A549 (cell line): ENCODE data around the gene CDC45. TPM values are rescaled to one million over a fixed set of nuclear protein-coding genes. Genes with fewer than 3 reads are reported as not detected.

Source experiments
- ATAC-seq, 2 experiments: fragments of 200-7000 bp in 1 of 2; fragments of >200 bp in 1 of 2; cut with Nextera tagmentation in 1 of 2; cut with Tn5 transposase in 1 of 2; 3 replicates each; pipeline versions ENCODE4 v1.8.0 to v1.9.1; 2018 to 2020; ENCODE audit warnings: mild to moderate bottlenecking in 1 of 2, moderate library complexity in 1 of 2
- CTCF ChIA-PET: fragments of 300-600 bp; sonication (Branson Sonifier 250); formaldehyde crosslinking; extraction: SDS; loops from one replicate; lab custom pipeline; 2021; ENCODE audit warnings: antibody characterized with exemption, inconsistent platforms; lab: Yijun Ruan, JAX
- POLR2A ChIA-PET: fragments of 350-600 bp; formaldehyde crosslinking; extraction: SDS; loops from one replicate; lab custom pipeline; 2021; ENCODE audit warnings: antibody characterized with exemption, inconsistent platforms; lab: Yijun Ruan, JAX
- DNase-seq, 2 experiments: peaks; one replicate each; pipeline versions ENCODE4 v3.0.0 to v3.0.0-alpha.2; 2011 to 2016; ENCODE audit warnings: low read depth in 1 of 2, low spot score in 1 of 2
- FAIRE-seq: peaks from 2 replicates; lab custom pipeline; 2011; peaks lifted over from hg19 to GRCh38; lab: Jason Lieb, UNC
- H3K27ac ChIP-seq, 2 experiments: fragments of >200 bp; sonication (Bioruptor Twin); formaldehyde crosslinking; 3 replicates each; pipeline ENCODE4 v1.5.1; 2016 to 2017
- H3K4me1 ChIP-seq: fragments of >200 bp; sonication (Bioruptor Twin); formaldehyde crosslinking; 3 replicates; pipeline ENCODE4 v1.6.1; 2016
- H3K4me2 ChIP-seq: fragments of >200 bp; sonication (Bioruptor Twin); formaldehyde crosslinking; 3 replicates; pipeline ENCODE4 v1.6.1; 2016
- H3K4me3 ChIP-seq: fragments of >200 bp; sonication (Bioruptor Twin); formaldehyde crosslinking; 3 replicates; pipeline ENCODE4 v1.5.1; 2016
- H3K9me3 ChIP-seq: fragments of >200 bp; sonication (Bioruptor Twin); formaldehyde crosslinking; 3 replicates; pipeline ENCODE4 v1.6.1; 2016
- ATOH8 ChIP-seq: fragments of 250-450 bp; sonication (Bioruptor Pico); IDR thresholded peaks from 2 replicates; pipeline ENCODE4 v1.5.0; 2020; ENCODE audit warnings: low read depth, mild to moderate bottlenecking, moderate library complexity
- BHLHE40 ChIP-seq: IDR thresholded peaks from 2 replicates; pipeline ENCODE4 v1.6.1; 2012; ENCODE audit warnings: low read depth, low read length, inconsistent platforms
- CEBPB ChIP-seq, 2 experiments: fragments of >200 bp in 1 of 2; sonication (Bioruptor Twin) in 1 of 2; formaldehyde crosslinking in 1 of 2; IDR thresholded peaks; 2 replicates each; pipeline ENCODE4 v1.6.1; 2012 to 2016
- CHD2 ChIP-seq: fragments of 150-350 bp; IDR thresholded peaks from 2 replicates; pipeline ENCODE4 v1.6.1; 2014; ENCODE audit warnings: low read length; ENCODE audit not compliant: partially characterized antibody
- ESRRA ChIP-seq: fragments of 150-350 bp; IDR thresholded peaks from 2 replicates; pipeline ENCODE4 v1.6.1; 2014; ENCODE audit warnings: mild to moderate bottlenecking, low read length, borderline replicate concordance
- FOSB ChIP-seq: fragments of 250-450 bp; sonication (Bioruptor Pico); IDR thresholded peaks from 2 replicates; pipeline ENCODE4 v1.5.0; 2020; ENCODE audit warnings: mild to moderate bottlenecking, moderate library complexity
- FOXS1 ChIP-seq: fragments of 250-450 bp; sonication (Bioruptor Pico); IDR thresholded peaks from 2 replicates; pipeline ENCODE4 v1.5.0; 2020; ENCODE audit warnings: mild to moderate bottlenecking, moderate library complexity
- HMGXB4 ChIP-seq: fragments of 250-450 bp; sonication (Bioruptor Pico); IDR thresholded peaks from 2 replicates; pipeline ENCODE4 v1.5.0; 2021; ENCODE audit warnings: mild to moderate bottlenecking, moderate library complexity, borderline replicate concordance
- HOXA7 ChIP-seq: fragments of 250-450 bp; sonication (Bioruptor Pico); IDR thresholded peaks from 2 replicates; pipeline ENCODE4 v1.5.0; 2020; ENCODE audit warnings: mild to moderate bottlenecking, moderate library complexity
- HOXB5 ChIP-seq: fragments of 250-450 bp; sonication (Bioruptor Pico); IDR thresholded peaks from 2 replicates; pipeline ENCODE4 v1.5.0; 2020; ENCODE audit warnings: mild to moderate bottlenecking, moderate library complexity
- KDM5A ChIP-seq: fragments of 200-600 bp; sonication (generic); IDR thresholded peaks from 2 replicates; pipeline ENCODE4 v1.6.1; 2016; ENCODE audit warnings: antibody characterized with exemption, mild to moderate bottlenecking
- MAFK ChIP-seq: fragments of 450-650 bp; IDR thresholded peaks from 2 replicates; pipeline ENCODE4 v1.6.1; 2014; ENCODE audit not compliant: partially characterized antibody
- MAX ChIP-seq: IDR thresholded peaks from 2 replicates; pipeline ENCODE4 v1.6.1; 2012
- MYC ChIP-seq: IDR thresholded peaks from 2 replicates; pipeline ENCODE4 v1.6.1; 2012; ENCODE audit warnings: mild to moderate bottlenecking, inconsistent platforms, low read length, improper control_type of control experiment, borderline replicate concordance
- NFE2L2 ChIP-seq: fragments of 150-350 bp; conservative IDR thresholded peaks from 2 replicates; pipeline ENCODE4 v1.6.1; 2014; ENCODE audit warnings: low read length
- POLR2A ChIP-seq: IDR thresholded peaks from 2 replicates; pipeline ENCODE4 v1.6.1; 2012; ENCODE audit warnings: mild to moderate bottlenecking, low read length
- TFCP2L1 ChIP-seq: fragments of 250-450 bp; sonication (Bioruptor Pico); IDR thresholded peaks from 2 replicates; pipeline ENCODE4 v1.5.0; 2021; ENCODE audit warnings: mild to moderate bottlenecking
- ZFP36 ChIP-seq: fragments of 450-650 bp; IDR thresholded peaks from 2 replicates; pipeline ENCODE4 v1.6.1; 2014; ENCODE audit warnings: borderline replicate concordance; ENCODE audit not compliant: partially characterized antibody
- WGBS: methylation state at CpG from one replicate; pipeline ENCODE4 v1.1.6; 2017; ENCODE audit errors: missing lambda C conversion rate; 5-methylcytosine and 5-hydroxymethylcytosine counted together
- polyA plus RNA-seq, 4 experiments: library from polyadenylated mRNA; depleted of rRNA in 3 of 4; stranded (reverse); fragments of >200 nt; fragmentation: RNase III in 1 of 4; extraction: RNeasy Plus Mini Kit Qiagen cat#74134 plus additional on column Dnase treatment in 1 of 4; gene quantifications; 2 replicates in 3 of 4; 3 replicates in 1 of 4; pipeline ENCODE4 v1.2.3, GENCODE V29; 2011 to 2017
- TF ChIP-seq, protein P1 (sequence below): IDR thresholded peaks from 2 replicates; pipeline ENCODE4 v1.6.1; 2012
- TF ChIP-seq, protein P2 (sequence below): fragments of >200 bp; sonication (Bioruptor Twin); formaldehyde crosslinking; IDR thresholded peaks from 3 replicates; pipeline ENCODE4 v1.5.1; 2016
- TF ChIP-seq, protein P3 (sequence below): fragments of 200-600 bp; sonication (generic); IDR thresholded peaks from 2 replicates; pipeline ENCODE4 v1.6.1; 2016; ENCODE audit warnings: antibody characterized with exemption, mild to moderate bottlenecking, moderate library complexity

The CDC45 gene
- polyA plus RNA-seq, 2 of the 4 experiments (the other 2 are of a cell fraction), result 47.2 to 51.6 TPM

- CTCF ChIA-PET, result interaction anchor here (1.0 kb wide), 1 partner anchor 164 kb away, joined by 3 read pairs; no protein-coding TSS in a partner anchor
- Histone ChIP-seq H3K4me2 (no peak overlapping the region), H3K27ac (no peak overlapping the region), H3K9me3 (no peaks in the 10 kb centered on the region), H3K4me1 (no peaks in the 10 kb centered on the region), H3K4me3 (no peak overlapping the region)
- no peak for ATAC-seq
- no peak for FAIRE-seq
- TF ChIP-seq TFCP2L1 (CRISPR knock-in tag) (no peak), FOXS1 (CRISPR knock-in tag) (no peak)
- no peak for DNase-seq
- 96% methylated on average over 6 of the region's 6 CpGs for WGBS
- POLR2A ChIA-PET, result no interaction called here
Measured at GRCh38 chr22:19467912-19468311, 11.8 kb upstream of the CDC45 start.

DNA sequence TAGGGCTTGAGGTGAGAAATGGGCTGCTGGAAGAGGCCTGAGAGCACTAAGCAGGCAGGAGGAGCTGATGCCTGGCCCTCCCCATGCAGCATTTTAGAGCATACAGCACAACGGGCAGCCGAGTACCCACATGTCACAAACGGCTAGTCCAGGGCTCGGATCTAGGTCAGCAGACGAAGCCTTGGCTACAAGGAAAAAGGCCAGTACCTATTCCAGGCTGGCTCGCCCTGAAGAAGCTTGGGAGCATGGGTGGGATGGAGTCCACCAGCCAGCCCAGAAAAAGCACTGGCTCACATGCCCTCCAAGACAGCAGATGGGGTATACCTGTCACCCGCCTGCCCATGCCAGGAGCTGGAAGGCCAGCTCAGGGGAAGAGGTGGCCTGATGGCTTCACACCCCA lies 10.3 kb upstream of the CDC45 start:
- 88% methylated on average over 7 of the region's 7 CpGs for WGBS
- ChIA-PET POLR2A (no interaction called here), CTCF (interaction anchor here (0.8 to 1.2 kb wide), 3 partner anchors 11 to 169 kb away, joined by 3 read pairs; no protein-coding TSS in a partner anchor)
- DNase-seq (no peak), ATAC-seq (no peak), FAIRE-seq (no peak)
- Histone ChIP-seq H3K9me3 (no peaks in the 10 kb centered on the region), H3K4me1 (no peaks in the 10 kb centered on the region), H3K27ac (no peak overlapping the region), H3K4me3 (no peak overlapping the region), H3K4me2 (no peak overlapping the region)
- TF ChIP-seq ATOH8 (CRISPR knock-in tag) (no peak), FOXS1 (CRISPR knock-in tag) (no peak), NFE2L2 (no peak), KDM5A (no peak)
- TF ChIP-seq, protein P1, sequence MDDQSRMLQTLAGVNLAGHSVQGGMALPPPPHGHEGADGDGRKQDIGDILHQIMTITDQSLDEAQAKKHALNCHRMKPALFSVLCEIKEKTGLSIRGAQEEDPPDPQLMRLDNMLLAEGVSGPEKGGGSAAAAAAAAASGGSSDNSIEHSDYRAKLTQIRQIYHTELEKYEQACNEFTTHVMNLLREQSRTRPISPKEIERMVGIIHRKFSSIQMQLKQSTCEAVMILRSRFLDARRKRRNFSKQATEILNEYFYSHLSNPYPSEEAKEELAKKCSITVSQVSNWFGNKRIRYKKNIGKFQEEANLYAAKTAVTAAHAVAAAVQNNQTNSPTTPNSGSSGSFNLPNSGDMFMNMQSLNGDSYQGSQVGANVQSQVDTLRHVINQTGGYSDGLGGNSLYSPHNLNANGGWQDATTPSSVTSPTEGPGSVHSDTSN, result no peak

GRCh38 chr22:19470010-19470409 lies 9.7 kb upstream of the CDC45 start:
- H3K4me1 ChIP-seq, result no peaks in the 10 kb centered on the region
- ATAC-seq, result no peak
- H3K27ac ChIP-seq, result no peak overlapping the region
- H3K4me2 ChIP-seq, result no peak overlapping the region
- no peak for TF ChIP-seq ZFP36
- no peak for TF ChIP-seq MAX
- TF ChIP-seq CHD2, result no peak
- TF ChIP-seq HOXB5, result no peak
- TF ChIP-seq HMGXB4 (CRISPR knock-in tag), result no peak
- no peak for TF ChIP-seq CEBPB (IDR thresholded peaks at IDR 0.05)
- no peak for TF ChIP-seq MYC
- no peaks in the 10 kb centered on the region for H3K9me3 ChIP-seq
- WGBS, result 93% methylated on average over 2 of the region's 2 CpGs
- no peak overlapping the region for H3K4me3 ChIP-seq
- POLR2A ChIA-PET, result no interaction called here
- DNase-seq, result no peak
- CTCF ChIA-PET, result interaction anchor here (0.8 to 1.2 kb wide), 2 partner anchors 160 to 170 kb away, joined by 3 read pairs; no protein-coding TSS in a partner anchor
- no peak for FAIRE-seq

DNA sequence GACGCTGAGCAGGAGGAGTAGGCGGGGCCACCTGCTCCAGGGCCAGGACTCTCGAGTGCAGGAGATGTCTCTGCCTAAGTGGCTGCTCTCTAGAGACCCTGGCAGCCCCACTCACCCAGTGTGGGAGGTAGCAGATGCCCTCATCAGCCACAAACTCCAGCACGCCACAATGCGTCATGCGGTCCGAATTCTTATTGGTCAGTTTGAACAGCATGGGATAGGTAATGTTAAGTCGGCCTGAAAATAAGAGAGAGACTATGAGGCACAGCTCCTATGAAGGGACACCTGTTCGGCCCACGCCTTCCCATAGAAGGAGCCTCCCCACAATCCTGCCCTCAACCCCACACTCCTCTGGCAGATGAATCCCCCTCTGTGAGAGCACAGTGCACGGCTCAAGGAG lies 8.1 kb upstream of the CDC45 start:
- no peaks in the 10 kb centered on the region for H3K9me3 ChIP-seq
- FAIRE-seq (no peak), DNase-seq (no peak), ATAC-seq (no peak)
- H3K27ac ChIP-seq, result no peak overlapping the region
- H3K4me2 ChIP-seq, result no peak overlapping the region
- H3K4me1 ChIP-seq, result no peaks in the 10 kb centered on the region
- 93% methylated on average over 8 of the region's 11 CpGs for WGBS
- ChIA-PET CTCF (interaction anchor here (4.0 kb wide), 1 partner anchor 159 kb away, joined by 24 read pairs; no protein-coding TSS in a partner anchor), POLR2A (no interaction called here)
- no peak overlapping the region for H3K4me3 ChIP-seq
- no peak for TF ChIP-seq POLR2A
- TF ChIP-seq MAFK, result no peak
- no peak for TF ChIP-seq BHLHE40
- no peak for TF ChIP-seq HOXA7
- TF ChIP-seq ESRRA, result no peak
- TF ChIP-seq, protein P2, sequence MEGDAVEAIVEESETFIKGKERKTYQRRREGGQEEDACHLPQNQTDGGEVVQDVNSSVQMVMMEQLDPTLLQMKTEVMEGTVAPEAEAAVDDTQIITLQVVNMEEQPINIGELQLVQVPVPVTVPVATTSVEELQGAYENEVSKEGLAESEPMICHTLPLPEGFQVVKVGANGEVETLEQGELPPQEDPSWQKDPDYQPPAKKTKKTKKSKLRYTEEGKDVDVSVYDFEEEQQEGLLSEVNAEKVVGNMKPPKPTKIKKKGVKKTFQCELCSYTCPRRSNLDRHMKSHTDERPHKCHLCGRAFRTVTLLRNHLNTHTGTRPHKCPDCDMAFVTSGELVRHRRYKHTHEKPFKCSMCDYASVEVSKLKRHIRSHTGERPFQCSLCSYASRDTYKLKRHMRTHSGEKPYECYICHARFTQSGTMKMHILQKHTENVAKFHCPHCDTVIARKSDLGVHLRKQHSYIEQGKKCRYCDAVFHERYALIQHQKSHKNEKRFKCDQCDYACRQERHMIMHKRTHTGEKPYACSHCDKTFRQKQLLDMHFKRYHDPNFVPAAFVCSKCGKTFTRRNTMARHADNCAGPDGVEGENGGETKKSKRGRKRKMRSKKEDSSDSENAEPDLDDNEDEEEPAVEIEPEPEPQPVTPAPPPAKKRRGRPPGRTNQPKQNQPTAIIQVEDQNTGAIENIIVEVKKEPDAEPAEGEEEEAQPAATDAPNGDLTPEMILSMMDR, result no peak
- no peak for TF ChIP-seq ATOH8 (CRISPR knock-in tag)
- TF ChIP-seq FOSB (CRISPR knock-in tag), result no peak
- TF ChIP-seq, protein P3, sequence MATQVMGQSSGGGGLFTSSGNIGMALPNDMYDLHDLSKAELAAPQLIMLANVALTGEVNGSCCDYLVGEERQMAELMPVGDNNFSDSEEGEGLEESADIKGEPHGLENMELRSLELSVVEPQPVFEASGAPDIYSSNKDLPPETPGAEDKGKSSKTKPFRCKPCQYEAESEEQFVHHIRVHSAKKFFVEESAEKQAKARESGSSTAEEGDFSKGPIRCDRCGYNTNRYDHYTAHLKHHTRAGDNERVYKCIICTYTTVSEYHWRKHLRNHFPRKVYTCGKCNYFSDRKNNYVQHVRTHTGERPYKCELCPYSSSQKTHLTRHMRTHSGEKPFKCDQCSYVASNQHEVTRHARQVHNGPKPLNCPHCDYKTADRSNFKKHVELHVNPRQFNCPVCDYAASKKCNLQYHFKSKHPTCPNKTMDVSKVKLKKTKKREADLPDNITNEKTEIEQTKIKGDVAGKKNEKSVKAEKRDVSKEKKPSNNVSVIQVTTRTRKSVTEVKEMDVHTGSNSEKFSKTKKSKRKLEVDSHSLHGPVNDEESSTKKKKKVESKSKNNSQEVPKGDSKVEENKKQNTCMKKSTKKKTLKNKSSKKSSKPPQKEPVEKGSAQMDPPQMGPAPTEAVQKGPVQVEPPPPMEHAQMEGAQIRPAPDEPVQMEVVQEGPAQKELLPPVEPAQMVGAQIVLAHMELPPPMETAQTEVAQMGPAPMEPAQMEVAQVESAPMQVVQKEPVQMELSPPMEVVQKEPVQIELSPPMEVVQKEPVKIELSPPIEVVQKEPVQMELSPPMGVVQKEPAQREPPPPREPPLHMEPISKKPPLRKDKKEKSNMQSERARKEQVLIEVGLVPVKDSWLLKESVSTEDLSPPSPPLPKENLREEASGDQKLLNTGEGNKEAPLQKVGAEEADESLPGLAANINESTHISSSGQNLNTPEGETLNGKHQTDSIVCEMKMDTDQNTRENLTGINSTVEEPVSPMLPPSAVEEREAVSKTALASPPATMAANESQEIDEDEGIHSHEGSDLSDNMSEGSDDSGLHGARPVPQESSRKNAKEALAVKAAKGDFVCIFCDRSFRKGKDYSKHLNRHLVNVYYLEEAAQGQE, result no peak
